HTR-8/SVneo (cell line): ENCODE results near the gene SURF2.
"Not testable (repeated sequence)": the region's sequence is repeated elsewhere in the genome, so short reads cannot be mapped to it uniquely, and the experiment has no call there.

Experiments used
- DNase-seq: peaks from one replicate; pipeline ENCODE4 v3.0.0; 2011; ENCODE audit warnings: low spot score, mixed read lengths; ENCODE audit not compliant: insufficient read length
- FAIRE-seq: peaks from 2 replicates; lab custom pipeline; 2011; peaks lifted over from hg19 to GRCh38; lab: Jason Lieb, UNC

SURF2 gene

GRCh38 chr9:133356391-133357091, at the start of gene SURF2, which contains the start of gene SURF1:
TSS of gene SURF2 (plus strand) at chr9:133356550. CDS start at chr9:133356593, 43 bp downstream.
TSS of gene SURF1 (minus strand) at chr9:133356487. CDS start at chr9:133356453, 34 bp downstream.
- no peak for FAIRE-seq
- DNase-seq, result peak; percentile 76

GRCh38 chr9:133307301-133307700, 49.0 kb upstream of the SURF2 start:
- DNase-seq (no peak), FAIRE-seq (no peak)

- no peak for DNase-seq
- FAIRE-seq, result no peak
Measured at GRCh38 chr9:133309608-133310007, 46.7 kb upstream of the SURF2 start.

- FAIRE-seq (no peak), DNase-seq (no peak)
Measured at GRCh38 chr9:133315997-133316396, 40.4 kb upstream of the SURF2 start.

GRCh38 chr9:133317551-133317950, 38.8 kb upstream of the SURF2 start:
- DNase-seq, FAIRE-seq: not testable (repeated sequence)

- FAIRE-seq (no peak), DNase-seq (no peak)
Measured at GRCh38 chr9:133320421-133320881, 35.9 kb upstream of the SURF2 start.

- no peak for FAIRE-seq
- DNase-seq, result no peak
Measured at GRCh38 chr9:133321411-133321935, 34.9 kb upstream of the SURF2 start.

GRCh38 chr9:133322701-133323100, 33.6 kb upstream of the SURF2 start:
- DNase-seq (no peak), FAIRE-seq (no peak)

GRCh38 chr9:133323211-133323610, 33.1 kb upstream of the SURF2 start:
- DNase-seq (no peak), FAIRE-seq (no peak)

- no peak for DNase-seq
- no peak for FAIRE-seq
Measured at GRCh38 chr9:133323991-133324703, 32.2 kb upstream of the SURF2 start.

GRCh38 chr9:133327021-133327420, 29.3 kb upstream of the SURF2 start:
- not testable (repeated sequence) for FAIRE-seq, DNase-seq

- FAIRE-seq (no peak), DNase-seq (no peak)
Measured at GRCh38 chr9:133327834-133328484, 28.4 kb upstream of the SURF2 start.

GRCh38 chr9:133329306-133330156, 26.8 kb upstream of the SURF2 start:
- FAIRE-seq, DNase-seq: not testable (repeated sequence)

- DNase-seq (no peak), FAIRE-seq (no peak)
Measured at GRCh38 chr9:133331221-133331620, 25.1 kb upstream of the SURF2 start.

- DNase-seq, result no peak
- no peak for FAIRE-seq
Measured at GRCh38 chr9:133331641-133332380, 24.5 kb upstream of the SURF2 start.

- FAIRE-seq (no peak), DNase-seq (no peak)
Measured at GRCh38 chr9:133332381-133332730, 24.0 kb upstream of the SURF2 start.

- DNase-seq, result no peak
- FAIRE-seq, result no peak
Measured at GRCh38 chr9:133333011-133333410, 23.3 kb upstream of the SURF2 start.

GRCh38 chr9:133333566-133333965, 22.8 kb upstream of the SURF2 start:
- DNase-seq (no peak), FAIRE-seq (no peak)

GRCh38 chr9:133334161-133334560, 22.2 kb upstream of the SURF2 start:
- DNase-seq (no peak), FAIRE-seq (no peak)
